Cerebellar cortex (tissue), 1 donor: ENCODE measurements around the gene TMEM198.

ENCODE experiments used
- DNase-seq: peaks from one replicate; pipeline ENCODE4 v3.0.0-alpha.2; 2015; ENCODE audit warnings: low spot score

TMEM198 gene

DNA sequence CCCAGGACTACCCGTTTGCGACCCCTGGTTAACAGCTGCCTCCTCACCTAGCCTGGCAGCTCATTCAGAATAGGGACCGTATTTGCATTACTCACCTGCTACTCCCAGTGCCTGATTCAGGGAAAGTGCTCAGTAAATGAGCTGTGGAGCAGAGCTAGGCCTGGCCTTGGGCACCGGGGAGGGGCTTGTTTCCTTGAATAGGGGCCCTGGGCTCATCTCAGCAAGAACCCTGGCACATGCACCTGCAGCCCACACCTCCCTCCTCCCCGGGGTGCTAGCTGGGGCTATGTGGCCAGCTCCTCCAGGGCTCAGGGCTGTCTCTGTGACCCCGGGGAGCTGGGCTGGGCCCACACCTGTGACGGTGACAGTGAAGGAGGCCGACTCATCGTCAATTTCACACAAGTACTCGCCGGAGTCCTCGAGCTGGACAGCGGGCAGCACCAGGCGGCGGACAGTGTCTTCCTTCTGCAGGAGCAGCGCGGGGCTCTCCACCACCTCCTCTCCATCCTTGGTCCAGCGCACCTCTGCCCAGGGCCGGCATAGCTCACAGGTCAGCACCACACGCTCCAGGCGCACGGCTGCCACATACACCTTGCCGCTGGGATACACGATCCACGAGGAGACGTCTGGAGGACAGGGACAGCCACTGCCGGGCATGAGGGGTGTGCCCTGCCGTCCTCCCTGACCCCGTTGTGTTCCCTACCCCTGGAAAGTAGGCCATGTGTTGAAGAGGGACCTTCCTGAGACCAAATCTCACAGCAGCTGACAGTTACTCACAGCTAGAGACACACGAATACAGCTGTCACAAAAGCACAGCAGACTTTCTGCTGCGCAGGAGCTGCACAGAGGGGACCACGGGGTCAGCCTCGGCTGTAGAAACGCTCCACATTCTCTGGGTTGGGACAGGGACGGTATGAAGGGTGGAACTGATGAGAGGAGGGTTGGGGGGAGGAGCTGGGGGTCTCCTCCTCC is 18.5 kb downstream of the TMEM198 start:
- no peak for DNase-seq

DNA sequence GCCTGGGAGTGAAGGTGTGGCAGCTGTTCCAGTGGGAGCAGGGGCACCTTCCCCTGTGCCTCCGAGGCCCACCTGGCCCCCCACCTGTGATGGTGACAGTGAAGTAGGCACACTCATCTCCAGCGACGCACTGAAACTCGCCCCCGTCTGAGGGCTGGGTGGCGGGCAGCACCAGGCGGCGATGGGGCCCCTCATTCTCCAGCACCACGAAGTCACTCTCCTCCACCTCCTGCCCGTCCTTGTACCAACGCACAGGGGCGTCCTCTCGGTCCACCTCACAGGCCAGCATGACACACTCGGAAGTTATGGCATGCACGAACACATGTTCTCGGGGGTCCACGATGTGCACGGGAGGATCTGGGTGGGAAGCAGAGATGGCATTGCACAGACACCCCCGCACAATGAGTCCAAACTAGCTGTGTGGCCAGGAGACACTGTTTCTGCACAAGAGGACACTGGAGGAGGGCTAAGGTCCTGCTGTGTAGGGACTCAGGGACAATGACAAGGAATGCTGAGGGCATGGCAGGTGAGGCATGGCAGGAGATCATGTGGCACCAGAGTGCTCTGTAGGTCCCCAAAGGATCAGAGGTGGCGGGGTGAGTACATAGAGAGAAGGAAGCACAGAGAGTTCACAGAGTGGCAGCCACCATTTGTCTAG is 19.6 kb downstream of the TMEM198 start:
- DNase-seq = no peak

DNA sequence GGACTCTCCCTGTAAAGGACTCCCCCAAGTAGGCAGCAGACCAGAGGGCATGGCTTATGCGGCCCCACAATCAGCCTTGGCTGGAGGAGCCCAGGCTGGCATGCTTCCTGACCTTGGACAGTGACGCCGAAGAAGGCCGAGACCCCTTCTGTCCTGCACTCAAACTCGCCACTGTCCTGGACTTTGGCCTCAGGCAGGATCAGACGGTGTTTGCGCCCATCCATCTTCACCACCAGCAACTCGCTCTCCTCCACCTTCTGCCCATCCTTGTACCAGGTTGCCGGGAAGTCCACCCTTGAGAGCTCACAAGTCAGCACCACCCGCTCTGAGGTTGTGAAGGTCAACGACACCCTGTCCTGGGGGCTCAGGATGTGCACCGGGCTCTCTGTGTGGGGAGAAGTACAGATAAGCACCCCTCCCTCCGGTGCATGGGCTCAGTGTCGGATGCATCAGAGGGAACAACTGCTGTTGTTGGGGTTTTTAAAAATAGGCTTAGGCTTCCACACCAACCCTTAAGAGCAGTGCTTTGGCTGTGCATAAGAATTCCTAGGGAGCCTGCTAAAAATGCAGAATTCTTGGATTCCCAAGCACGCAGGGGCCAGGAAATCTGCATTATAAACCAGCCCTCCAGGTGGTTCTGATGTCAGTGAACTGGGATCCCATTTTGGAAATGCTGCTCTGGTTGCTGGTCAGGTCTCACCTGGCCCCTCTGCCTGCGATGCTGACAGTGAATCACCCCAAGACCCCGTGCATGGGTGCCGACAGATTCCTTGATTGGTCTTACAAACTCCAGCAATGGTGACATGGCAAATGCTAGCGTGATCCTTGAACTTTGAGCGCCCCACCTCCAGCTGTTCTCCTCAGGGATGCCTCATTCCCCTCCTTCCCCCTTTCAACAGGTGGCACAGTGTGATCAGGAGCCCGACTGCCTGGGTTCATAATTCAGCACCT is 21.6 kb downstream of the TMEM198 start:
- DNase-seq = no peak

DNA sequence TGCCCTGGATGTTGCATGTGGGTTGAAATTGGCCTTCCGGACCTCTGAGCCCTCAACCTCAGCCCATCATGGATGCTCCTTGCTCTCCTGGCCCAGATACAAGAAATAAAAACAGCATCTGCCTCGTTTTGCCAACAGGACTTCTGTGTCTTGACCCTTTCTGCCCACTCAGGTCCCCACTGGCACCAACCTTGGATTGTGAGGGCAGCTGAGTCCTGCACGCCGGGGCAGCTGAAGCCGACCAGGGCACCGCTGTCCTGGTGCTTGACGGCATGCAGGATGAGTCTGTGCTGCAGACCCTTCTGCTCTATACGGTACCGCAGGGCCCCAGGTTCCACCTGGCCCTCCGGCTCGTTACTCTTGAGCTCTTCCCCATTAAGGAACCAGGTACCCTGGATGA is 22.8 kb downstream of the TMEM198 start:
- no peak for DNase-seq

DNA sequence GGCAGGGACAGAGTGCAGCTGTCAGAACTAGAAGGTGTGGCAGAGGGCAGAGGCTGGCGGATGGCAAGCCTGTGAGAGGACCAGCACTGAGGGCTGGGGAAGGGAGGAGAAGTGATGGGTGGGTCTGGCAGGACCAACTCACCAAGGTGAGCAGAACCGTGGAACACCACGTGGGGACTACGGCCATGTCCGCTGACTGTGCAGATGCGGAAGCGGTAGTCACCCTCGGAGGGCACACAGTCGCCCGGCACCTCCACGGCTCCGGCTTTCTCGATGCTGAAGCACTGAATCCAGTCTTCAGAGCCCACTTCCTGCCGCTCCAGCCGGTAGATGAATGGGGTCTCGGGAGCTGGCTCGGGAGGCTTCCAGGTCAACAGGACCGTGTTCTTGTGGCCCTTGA is 23.3 kb downstream of the TMEM198 start:
- DNase-seq = no peak

DNA sequence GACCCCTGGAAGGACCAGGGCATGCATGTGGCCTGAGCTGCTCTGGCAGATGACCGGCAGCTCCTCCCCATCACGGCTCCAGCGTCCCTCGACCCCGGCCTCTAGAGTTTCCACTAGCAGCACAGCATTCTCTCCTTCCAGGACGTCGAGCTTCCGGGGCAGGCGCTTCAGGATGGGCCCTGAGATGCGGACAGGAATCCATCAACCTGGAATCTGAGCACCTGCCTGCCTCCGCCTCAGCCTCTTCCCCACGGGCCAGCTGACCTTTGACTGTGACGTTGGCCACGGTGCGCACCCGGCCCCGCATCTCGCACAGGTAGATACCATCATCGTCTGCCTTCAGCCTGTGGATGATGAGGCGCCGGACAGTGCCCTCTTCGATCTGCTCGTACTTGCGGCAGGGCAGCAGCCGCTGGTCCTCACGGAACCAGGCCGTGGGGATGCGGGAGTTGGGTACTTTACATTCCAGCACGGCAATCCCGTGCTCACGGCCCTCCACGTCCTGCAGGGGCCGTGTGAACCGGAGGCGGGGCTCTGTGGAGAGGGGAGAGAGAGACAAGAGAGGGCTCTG is 24.0 kb downstream of the TMEM198 start:
- no peak for DNase-seq

DNA sequence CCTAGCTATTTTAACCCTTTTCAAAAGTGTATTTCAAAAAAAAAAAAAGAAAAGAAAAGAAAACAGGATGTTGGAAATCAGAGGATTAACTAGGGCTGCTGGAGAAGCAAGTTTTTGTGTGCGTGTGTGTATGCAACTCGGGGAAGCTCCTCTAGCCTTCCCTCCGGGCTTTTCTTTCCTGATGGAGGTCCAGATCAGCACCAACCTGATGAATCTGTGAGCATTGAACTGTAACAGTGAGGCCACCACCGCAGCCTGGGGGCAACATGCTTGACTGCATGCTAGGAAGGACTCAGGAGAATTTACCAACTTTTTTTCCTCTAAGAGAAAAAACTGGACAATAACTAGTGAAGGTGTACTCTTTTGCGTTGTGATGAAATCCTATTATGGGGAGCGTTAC is 25.2 kb downstream of the TMEM198 start:
- no peak for DNase-seq

DNA sequence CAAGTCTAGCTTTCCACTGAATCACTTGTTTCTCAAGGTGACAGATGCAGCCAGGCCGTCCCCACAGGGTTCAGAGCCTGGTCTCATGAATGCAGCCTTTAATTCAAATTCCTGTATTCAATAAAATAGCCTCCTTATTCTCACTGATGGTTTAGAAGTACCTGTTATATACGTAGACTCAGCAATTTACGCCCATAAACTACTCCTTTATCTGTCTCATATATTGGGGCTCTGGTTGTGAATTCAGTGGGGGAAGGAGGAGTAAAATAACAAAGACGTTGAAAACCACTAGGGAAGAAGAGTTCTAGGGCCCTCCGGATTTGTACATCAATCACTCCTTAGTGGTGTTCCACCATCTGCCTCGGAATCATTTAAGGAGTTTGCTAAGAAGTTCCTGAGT is 25.8 kb downstream of the TMEM198 start:
- no peak for DNase-seq

DNA sequence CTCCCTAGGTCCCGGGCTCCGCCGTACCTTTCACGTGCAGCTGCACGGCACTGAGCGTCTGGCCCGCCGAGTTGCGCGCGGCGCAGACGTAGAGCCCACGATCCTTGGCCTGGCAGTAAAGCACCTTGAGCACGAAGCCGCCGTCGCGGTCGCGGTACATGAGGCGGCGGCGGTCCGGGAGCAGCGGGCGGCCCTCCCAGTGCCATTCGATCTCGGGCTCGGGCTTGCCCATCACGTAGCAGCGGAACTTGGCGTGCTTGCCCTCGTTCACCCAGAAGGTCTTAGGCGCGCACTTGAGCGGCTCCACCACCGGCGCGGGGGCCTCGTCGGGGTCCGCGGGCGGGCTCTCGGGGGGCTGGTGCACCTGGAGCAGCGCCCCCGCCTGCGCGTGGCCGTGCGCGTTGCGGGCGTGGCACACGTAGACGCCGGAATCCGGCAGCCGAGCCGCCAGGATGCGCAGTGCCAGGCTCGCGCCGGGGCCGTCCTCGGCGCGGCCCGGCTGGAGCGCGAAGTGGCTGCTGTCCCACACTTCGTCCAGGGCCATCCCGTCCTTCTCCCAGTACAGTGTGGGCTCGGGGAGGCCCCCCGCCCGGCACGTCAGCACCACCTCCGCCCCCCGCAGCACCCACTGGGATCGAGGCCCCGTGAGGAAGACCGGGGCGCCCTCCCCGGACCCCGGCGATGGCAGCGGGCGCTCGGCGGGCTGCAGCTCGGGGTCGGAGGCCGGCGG is 26.5 kb downstream of the TMEM198 start:
- peak; percentile 31 for DNase-seq

DNA sequence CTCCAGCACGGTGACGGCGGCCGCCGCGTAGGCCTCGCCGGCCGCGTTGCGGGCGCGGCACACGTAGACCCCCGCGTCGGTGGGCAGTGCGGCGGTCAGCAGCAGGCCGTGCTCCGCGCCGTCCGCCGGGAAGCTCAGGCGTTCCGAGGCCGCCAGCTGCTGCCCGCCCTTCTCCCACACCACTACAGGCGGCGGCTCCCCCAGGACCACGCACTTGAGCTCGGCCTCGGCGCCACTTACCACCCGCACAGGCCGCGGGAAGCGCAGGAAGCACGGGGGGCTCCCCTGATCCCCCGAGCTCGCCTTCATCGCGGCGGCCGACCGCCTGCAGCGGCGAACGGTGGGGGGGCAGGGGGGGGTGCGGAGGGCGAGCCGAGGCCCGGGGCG is 27.1 kb downstream of the TMEM198 start:
- DNase-seq = no peak

DNA sequence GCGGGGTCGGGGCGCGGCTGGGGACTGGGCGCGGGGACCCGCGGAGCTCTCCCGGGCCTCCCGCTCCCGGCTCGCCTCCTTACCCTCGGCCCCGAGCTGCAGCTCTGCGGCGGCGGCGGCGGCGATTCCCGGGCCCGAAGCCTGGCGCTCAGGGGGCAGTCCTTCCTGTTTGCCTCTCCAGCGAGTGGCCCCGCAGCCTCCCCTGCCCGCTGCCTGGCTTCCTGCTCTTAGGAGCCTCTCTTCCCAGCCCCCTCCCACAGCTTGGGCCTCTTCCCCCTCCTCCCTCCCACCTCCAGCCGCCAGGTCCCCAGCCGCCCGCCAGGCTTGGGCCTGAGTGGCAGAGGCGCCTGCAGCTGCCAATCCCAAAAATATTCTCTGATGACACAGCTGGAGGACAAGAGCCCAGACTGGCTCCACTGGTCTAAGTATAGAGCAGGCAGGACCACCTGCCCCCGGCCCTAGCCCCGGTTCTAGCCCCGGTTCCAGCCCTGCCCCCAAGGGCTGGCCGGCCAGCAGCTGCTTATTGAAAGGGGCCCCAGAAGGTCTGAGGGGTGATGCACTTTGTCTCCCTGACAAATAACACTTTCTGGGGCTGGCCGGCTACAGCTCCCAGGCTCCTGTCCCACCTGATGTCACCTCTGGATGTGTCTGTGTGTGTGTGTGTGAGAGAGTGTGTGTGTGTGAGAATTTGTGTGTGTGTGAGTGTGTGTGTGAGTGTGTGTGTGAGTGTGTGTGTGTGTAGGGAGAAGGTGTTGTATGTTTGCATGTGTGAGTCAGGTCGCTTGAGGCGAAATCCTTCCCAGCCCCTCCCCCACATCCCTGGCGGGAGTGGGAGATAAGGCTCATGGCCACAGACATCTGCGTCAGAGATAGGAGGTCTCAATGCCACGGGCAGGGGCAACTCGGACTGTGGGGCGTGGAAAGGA is 27.7 kb downstream of the TMEM198 start, which contains the start of gene OBSL1:
OBSL1 (minus strand) TSS at position 229 of the 926 bp plus-strand sequence. CDS start 307 bp downstream, outside the sequence.
- peak; percentile 76 for DNase-seq

DNA sequence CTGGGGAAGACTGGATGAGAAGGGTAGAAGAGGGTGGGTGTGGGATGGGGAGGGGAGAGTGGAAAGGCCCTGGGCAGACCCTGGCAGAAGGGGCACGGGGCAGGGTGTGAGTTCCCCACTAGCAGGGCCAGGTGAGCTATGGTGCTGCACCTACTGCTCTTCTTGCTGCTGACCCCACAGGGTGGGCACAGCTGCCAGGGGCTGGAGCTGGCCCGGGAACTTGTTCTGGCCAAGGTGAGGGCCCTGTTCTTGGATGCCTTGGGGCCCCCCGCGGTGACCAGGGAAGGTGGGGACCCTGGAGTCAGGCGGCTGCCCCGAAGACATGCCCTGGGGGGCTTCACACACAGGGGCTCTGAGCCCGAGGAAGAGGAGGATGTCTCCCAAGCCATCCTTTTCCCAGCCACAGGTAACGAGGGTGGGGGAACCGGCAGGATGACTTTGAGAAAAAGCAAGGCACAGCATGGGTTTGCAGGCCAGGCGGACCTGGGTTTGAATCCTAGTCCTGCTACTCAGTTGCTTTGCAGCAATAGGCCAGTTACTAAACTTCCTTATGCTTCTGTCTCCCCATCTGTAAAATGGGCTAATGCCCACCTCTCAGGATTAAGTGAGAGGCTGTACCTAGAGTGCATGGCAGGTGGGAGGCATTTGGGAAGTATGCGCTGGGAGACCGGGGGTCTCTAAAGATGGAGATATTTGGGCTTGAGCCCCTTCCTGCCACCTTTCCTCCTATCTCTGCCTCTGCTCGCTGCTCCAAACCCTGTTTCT is 28.6 kb downstream of the TMEM198 start, which contains the start of gene INHA:
INHA (plus strand) TSS at position 74 of the 765 bp plus-strand sequence; CDS start at position 139, 65 bp downstream.
- no peak for DNase-seq

DNA sequence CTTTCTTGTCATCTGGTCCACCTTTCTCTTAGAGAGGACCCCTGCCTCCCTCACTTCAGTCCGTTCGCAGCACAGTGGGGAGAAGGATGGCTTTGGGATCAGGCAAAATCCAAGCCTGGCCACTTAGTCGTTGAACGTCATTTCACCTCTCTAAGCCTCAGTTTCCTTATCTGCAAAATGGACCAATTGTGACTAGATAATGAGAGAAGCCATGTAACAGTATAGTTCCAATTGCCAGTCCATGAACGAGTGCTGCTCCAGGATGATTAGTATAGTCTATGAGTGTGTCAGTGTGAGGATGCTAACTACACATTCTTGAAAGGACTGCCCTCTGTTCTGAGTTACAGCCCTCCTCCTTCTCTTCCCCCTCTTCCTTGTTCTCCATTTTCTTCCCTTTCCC is 29.3 kb downstream of the TMEM198 start:
- no peak for DNase-seq

DNA sequence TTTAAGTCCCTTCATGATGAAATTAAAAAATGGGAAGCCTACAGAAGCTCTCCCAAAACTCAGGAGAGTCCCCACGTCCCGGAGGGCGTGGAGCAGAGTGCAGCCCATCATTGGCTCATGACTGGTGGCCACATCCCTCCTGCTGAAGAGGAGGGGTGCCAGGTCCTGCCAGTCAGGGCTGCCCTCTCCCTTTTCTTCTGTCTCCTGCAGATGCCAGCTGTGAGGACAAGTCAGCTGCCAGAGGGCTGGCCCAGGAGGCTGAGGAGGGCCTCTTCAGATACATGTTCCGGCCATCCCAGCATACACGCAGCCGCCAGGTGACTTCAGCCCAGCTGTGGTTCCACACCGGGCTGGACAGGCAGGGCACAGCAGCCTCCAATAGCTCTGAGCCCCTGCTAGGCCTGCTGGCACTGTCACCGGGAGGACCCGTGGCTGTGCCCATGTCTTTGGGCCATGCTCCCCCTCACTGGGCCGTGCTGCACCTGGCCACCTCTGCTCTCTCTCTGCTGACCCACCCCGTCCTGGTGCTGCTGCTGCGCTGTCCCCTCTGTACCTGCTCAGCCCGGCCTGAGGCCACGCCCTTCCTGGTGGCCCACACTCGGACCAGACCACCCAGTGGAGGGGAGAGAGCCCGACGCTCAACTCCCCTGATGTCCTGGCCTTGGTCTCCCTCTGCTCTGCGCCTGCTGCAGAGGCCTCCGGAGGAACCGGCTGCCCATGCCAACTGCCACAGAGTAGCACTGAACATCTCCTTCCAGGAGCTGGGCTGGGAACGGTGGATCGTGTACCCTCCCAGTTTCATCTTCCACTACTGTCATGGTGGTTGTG is 30.9 kb downstream of the TMEM198 start:
- DNase-seq = no peak

DNA sequence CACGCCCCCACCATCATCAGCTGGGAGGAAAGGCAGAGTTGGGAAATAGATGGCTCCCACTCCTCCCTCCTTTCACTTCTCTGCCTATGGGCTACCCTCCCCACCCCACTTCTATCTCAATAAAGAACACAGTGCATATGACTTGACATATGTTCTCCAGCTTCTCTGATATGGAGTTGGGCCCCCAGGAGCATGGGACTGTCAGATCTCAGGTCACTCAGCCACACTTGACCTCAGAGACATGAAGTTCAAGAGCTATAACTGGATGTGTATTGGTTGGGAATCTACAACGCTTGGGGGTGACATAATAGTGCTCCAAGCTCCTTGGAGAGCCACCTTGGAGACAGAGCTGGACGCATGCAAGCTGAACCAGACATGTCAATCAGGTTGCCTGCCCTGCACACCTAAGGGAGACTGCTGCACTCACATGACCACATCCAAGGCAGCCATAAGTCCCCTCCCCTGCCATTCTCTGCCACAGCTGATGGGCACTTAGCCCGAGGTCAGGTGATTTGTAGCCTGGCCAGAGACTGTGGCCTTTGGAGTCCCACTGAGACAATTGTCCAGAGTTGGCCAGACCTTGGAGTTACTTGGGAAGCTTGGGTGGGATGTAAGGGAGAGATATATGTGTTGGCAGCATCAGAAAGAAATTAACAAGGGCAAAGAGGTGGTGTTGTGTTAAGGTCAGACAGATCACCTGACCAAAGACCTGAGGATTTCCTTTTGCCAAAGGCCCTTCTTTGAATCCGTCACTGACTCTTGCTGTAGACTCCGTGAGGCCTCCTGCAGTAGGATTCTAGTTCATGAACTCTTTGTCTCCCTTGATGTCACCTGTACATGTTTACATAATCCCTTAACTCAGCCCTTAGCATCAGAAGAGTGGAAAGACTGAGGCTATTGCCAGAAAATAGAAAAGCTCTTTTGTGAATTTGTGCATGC is 32.0 kb downstream of the TMEM198 start:
- DNase-seq = no peak

DNA sequence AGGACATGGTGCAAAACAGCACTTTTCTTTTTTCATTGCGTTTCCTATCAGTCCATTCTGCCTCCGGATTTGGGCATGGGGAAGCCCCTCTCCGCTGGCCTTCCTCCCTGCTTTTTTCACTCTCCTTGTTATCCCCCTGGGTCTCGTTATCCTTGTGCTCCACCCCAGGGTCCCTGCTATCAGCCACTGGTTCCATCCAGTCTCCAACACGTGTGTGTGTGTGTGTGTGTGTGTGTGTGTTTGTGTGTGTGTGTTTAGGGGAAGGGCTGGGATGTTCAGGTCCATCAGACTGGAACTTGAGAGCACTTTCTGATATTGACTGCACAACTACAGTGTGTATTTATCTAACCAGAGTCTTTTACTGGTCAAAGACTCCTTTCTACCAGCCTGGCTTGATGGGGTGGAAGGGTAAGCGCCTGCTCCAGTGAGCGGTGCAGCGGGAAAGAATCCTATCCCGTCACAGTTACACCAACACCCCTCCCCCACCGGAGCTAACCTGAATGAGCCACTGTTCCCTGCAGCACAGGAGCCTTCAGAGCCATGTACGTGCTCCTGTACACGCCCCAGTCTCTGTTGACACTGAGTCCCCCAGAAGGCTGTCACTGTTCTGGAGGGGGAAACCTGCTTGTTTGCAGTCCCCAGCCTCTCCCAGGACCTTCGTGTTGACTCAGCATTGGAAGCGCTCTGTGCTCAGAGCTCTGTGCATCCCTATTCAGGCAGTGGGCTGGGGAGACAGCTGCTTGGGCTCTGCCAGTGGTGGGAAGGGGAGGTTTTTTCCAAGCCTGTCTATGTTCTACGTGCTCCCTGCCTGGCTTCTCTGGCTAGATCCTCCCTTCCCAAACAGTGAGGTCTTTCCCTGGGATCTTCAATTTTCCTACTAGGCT is 32.9 kb downstream of the TMEM198 start:
- no peak for DNase-seq
